ENCODE measurements around the gene OLFM2. TPM values are rescaled to one million over a fixed set of nuclear protein-coding genes. Genes with fewer than 3 reads are reported as not detected.

Gene OLFM2
- total RNA-seq, 1 donor from 2014 or later = 13.8 TPM

DNA sequence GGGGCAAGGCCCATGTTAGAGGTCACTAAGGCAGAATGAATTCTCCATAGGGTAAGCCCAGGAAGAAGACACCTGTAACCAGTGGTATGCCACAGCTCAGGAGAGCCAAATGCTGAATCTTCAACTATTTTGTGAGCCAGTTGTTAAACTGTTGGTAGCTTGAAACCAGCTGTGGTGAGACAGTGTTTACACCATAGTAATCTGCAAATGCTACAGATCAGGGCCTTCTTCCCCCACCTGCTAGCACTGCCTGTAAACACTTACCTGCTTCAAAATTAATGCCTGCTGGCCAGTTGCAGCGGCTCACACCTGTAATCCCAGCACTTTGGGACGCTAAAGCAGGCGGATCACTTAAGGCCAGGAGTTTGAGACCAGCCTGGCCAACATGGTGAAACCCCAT is 129.5 kb downstream of the OLFM2 start:
- no peaks in the 10 kb centered on the region for H3K4me1 ChIP-seq
- TF ChIP-seq POLR2AphosphoS5 (IDR thresholded peaks at IDR 0.05; ENCODE audit: insufficient read depth in 1 of 2, low read depth in 1 of 2) (no peak), POLR2A (IDR thresholded peaks at IDR 0.05) (no peak)
- TF ChIP-seq, protein P1, sequence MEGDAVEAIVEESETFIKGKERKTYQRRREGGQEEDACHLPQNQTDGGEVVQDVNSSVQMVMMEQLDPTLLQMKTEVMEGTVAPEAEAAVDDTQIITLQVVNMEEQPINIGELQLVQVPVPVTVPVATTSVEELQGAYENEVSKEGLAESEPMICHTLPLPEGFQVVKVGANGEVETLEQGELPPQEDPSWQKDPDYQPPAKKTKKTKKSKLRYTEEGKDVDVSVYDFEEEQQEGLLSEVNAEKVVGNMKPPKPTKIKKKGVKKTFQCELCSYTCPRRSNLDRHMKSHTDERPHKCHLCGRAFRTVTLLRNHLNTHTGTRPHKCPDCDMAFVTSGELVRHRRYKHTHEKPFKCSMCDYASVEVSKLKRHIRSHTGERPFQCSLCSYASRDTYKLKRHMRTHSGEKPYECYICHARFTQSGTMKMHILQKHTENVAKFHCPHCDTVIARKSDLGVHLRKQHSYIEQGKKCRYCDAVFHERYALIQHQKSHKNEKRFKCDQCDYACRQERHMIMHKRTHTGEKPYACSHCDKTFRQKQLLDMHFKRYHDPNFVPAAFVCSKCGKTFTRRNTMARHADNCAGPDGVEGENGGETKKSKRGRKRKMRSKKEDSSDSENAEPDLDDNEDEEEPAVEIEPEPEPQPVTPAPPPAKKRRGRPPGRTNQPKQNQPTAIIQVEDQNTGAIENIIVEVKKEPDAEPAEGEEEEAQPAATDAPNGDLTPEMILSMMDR (IDR thresholded peaks at IDR 0.05) = no peak
- H3K9me3 ChIP-seq = no peaks in the 10 kb centered on the region
- peaks cover 0 to 32% of the 10 kb centered on the region in 2 donors for H3K36me3 ChIP-seq
- H3K27ac ChIP-seq = no peak overlapping the region
- H3K4me3 ChIP-seq = no peak overlapping the region
- intact Hi-C loops (cut with DNase I) = loop anchor here (10.0 kb wide), 1 partner anchor 602 kb away; no protein-coding TSS in a partner anchor
- DNase-seq (ENCODE audit: extremely low spot score in 2 of 2) = no peak
- H3K27me3 ChIP-seq = no peaks in the 10 kb centered on the region

Small RNA genes lying within 50 kb of the gene (small RNA-seq; reads per million reads assigned to genes)
- gene RF00156 = not detected

Other genes starting within 250 kb of the OLFM2 start
- 12.8 TPM for gene ZNF846, start 167.8 kb downstream of the OLFM2 start, total RNA-seq
- 39.8 TPM for gene FBXL12, start 117.4 kb downstream of the OLFM2 start, total RNA-seq
- 269 TPM for gene UBL5, start 108.6 kb downstream of the OLFM2 start, total RNA-seq
- gene PIN1, start 101.2 kb downstream of the OLFM2 start, total RNA-seq = 73.4 TPM
- 13.3 TPM for gene COL5A3, start 74.0 kb upstream of the OLFM2 start, total RNA-seq
- gene RDH8, start 77.0 kb upstream of the OLFM2 start, total RNA-seq = not detected
- 46.9 TPM for gene SHFL, start 149.8 kb upstream of the OLFM2 start, total RNA-seq
- gene ANGPTL6, start 166.2 kb upstream of the OLFM2 start, total RNA-seq = not detected
- 55.2 TPM for gene PPAN, start 169.8 kb upstream of the OLFM2 start, total RNA-seq
- 9.1 TPM for gene P2RY11, start 175.2 kb upstream of the OLFM2 start, total RNA-seq
- 249 TPM for gene EIF3G, start 183.4 kb upstream of the OLFM2 start, total RNA-seq